Kidney capillary endothelial cell (primary cell): ENCODE data around the gene RAMP1.

Source experiments
- DNase-seq: peaks from one replicate; pipeline ENCODE4 v3.0.0-alpha.2; 2018; ENCODE audit warnings: low spot score

Gene RAMP1

DNA sequence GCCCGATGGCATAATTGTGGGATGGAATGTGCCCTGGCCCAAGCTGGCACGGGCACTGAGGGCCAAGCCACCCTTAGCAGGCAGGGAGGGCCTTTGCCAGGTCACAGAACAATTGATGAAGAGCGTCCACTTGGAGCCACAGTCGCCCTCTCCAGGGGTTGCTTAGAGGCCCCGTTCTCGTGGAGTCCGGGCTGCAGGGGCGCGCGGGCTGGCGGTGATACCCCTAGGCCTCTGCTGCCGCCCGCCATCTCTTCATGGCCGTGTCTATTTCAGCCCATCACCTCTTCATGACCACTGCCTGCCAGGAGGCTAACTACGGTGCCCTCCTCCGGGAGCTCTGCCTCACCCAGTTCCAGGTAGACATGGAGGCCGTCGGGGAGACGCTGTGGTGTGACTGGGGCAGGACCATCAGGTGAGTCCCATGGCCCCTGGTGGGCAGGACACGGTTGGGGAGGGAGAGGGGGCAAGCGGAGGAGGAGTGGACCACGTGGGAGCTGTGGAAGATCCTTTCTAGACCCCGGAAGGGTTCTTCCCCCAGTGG, 17.6 kb downstream of the RAMP1 start:
- no peak for DNase-seq

GRCh38 chr2:237877576-237878307, 18.3 kb downstream of the RAMP1 start:
- DNase-seq, result no peak

DNA sequence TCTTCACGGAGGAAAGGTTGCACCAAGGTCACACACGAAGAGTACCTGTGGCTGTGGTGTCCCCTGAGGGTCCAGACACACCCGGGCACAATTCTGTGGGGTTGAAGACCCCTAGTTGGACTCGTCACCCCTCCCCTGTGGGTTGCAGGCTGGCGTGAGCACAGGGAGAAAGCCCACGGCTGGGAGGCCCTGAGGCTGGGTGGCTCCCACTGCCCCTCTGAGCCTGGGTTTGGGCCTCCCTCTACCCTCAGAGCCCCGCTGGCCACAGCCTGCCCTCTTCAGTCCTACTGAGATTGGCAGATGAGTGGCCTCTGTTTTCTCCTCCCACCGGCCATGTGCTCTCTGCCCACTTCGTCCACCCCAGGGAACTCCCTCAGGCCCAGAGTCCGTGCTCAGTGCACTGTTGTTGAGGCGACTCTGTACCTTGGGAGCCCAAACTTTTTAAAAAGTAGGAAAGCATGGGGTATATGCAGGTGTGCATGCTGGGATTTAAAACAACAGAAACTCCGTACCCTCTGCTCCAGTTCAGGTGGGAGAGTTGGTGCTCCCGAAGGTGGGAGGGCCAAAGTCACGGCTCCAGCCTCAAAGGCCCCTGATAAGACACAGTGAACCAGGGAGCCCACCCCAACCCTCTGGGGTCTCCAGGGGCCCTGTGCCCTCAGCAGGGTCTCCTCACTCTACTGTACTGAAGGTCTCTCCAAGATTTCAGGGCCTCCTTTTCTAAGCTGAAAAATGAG, 19.1 kb downstream of the RAMP1 start:
- DNase-seq, result no peak

- no peak for DNase-seq
Measured at GRCh38 chr2:237879058-237879430, 19.6 kb downstream of the RAMP1 start.

- no peak for DNase-seq
Measured at GRCh38 chr2:237879991-237880560, 20.7 kb downstream of the RAMP1 start.

DNA sequence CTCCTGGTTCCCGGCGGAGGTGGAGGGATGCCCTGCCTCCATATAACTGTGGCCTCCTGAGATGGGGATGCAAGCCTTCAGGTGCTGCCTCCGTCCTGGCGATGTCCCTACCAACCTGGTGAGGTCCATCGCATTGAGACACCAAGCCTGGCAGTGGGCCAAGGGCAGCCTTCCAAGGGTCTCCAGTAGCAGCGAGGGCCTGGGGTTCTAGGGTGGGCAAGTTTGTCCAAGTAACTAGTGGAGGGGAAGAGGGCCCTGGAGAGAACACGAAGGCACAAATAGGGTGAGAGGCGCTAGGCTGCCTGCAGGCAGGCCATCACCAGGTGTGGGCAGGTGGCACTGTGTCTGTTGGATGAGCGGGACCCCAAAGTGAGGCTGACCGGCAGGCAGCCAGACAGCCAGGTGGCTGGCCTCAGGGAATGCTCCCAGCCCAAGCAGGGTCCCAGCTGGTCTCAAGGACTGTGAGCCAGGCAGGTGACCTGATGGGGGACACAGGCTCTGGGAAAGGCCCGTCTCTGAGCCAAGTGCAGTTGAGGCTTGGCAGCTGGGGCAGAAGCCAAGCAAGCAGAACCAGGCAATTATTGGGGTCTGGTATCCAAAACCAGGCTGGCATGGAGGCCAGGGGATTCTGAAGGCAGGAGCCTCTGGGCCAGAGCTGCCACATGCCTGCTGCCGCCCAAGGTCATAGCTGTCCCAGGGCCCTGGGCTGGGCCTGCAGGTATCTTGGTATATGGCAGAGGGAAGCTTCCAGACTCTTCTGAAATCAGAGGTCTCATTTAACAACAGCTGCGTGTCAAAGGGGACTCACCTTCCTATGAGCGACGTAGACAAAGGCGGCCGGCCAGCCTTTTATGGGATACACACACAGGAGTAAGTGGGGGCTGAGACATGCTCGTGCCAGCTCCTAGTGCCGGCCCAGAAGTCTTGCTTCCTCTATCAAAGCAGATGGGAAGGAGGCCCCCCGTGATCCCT, 23.4 kb downstream of the RAMP1 start:
- no peak for DNase-seq

DNA sequence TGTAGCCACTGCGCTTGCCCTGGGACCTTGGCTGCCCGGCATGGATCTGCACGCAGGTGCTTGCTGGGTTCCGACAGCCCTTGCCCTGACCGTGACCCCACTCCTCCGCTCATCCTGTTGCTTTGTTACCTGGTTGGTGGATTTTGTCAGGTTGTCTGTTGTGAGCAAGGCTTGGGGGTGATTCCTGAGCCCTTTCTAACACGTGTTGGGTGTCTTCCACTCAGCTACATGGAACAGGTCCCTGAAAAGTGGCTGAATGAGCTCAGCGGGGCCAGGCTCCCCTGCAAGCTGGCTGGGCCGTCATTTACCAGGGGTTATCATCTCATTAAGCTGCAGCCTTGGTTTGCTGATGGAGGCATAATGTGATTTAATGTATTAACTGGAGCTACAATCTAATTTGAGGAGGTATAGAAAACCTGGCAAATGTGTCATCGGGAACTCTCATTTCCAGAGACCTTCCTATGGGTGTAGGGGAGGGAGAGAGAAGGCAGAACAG, 24.6 kb downstream of the RAMP1 start:
- DNase-seq, result no peak

GRCh38 chr2:237884681-237885080, 25.3 kb downstream of the RAMP1 start:
- no peak for DNase-seq

DNA sequence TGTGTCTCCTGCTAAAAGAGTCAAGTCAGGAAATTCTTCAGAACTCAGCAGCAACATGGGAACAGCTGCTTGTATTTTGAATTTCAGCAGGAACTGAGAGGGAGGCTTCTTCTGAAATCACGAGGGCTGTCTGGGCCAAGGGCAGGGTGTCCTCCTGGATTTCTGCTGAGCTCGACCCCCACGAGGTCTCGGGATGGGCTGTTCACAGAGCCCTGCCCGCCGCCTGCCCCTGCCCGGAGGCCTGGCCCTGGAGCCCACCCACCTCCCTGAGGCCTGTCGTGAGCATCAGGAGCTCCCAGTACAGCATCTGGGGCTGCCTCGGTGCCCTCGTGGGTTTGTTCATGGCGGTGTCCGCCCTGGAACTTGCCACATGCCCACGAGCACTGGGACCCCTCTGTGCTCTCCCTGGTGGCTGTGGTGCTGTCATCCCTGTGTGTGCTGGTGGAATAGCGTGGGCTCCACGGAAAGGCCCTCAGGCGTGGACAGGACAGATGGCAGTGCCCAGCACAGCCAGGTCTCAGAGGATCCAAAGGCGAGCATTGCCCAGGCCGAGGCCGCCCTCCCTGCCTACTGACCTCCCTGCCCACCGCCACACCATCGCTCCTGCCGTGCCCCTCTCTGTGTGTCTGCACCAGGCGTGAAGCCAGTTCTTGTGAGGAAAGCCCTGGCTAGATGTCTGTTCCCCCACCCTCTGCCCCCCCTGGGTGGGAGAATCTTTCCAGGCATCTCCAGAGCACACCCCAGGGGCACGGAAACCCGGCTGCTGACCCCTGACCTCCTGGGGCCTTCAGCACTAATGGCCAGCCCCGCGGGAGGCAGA, 25.9 kb downstream of the RAMP1 start:
- DNase-seq, result no peak

- DNase-seq, result no peak
Measured at GRCh38 chr2:237885931-237886684, 26.7 kb downstream of the RAMP1 start.

DNA sequence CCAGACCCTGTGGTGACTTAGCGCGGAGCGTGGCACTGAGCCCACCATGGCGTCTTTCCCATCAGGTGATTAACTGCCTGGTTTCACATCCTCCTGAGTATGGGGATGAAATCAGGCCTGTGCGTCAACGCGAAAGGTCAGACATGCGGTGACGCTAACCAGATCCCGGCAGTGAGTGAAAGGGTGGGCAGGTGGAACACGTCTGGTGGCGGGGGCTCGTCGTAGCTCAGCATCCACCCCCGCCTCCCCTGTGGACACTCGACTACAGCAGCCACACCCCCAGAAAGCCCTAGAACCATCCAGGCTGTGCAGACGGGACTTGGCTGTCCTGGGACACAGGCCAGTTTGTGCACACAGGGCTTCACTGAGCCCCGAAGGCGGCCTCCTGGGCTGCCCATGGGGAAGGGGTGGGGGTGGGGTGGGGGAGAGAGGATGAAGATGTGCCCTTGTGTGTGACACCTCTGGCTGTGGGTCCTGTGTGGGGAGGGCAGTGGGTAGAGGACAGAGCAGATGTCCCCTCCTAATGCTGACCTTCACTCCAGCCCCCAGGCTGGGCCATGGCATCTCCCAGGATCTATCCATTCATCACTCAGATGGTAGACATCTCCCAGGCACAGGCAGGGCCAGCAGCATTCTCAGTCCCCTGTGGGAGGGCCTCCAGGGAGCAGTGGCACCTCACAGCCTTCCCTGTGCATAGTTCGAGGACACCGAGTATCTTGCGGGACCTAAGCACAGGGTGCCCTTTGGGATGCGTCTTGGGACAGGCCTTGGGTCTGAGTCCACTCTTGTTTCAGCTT, 27.5 kb downstream of the RAMP1 start:
- DNase-seq, result no peak

GRCh38 chr2:237888389-237888788, 29.0 kb downstream of the RAMP1 start:
- DNase-seq, result no peak

DNA sequence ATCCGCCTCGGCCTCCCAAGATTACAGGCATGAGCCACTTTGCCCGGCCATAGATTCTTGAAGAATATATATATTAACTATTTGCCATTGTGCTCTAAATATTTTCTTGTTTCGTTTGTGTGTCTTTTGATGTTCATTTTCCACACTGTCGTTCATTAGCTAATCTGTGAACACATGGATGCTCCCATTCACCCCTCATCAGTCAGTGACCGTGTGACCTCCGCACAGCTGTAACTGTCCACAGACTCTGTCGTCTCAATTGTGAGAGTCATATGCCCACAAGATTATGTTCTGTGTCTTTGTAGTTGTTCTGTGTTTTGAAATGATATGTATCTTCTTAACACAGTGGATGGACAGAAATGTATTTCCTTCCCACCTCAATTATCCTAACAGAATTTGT, 29.6 kb downstream of the RAMP1 start:
- no peak for DNase-seq

DNA sequence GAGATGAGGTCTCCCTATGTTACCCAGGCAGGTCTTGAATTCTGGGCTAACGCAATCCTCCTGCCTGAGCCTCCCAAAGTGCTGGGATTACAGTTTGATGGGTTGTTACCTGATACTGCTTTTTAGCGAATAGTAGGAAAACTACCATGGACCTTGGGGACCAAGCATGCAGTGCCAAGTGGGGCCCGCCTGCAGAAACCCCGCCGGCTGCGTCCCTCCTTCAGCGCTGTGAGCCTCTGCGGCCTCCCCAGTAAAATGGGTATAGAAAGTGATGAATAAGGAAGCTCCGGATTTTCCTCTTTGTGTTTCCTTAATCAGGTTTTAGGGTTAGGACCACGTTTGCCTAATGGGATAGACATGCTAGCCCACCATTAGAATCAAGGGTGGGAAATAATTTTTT, 30.4 kb downstream of the RAMP1 start:
- DNase-seq, result no peak

DNA sequence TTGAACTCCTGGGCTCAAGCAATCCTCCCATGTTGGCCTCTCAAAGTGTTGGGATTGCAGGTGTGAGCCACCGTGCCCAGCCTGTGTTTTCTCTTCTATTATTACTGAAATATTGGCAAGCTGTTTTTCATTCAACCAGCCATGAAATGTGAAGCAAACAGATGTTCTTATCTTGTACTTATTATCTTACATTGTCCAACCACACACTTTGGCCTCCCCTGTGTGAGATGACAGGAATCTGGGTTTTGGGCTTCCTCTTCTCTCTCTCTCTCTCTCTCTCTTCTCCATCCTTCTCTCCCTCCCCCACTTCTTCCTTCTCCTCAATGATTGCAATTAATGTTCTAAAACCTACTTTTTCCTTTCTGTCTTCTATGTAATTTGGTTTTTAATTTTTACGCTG, 33.1 kb downstream of the RAMP1 start:
- no peak for DNase-seq

- peak; percentile 22 for DNase-seq
Measured at GRCh38 chr2:237892984-237893595, 33.7 kb downstream of the RAMP1 start.

DNA sequence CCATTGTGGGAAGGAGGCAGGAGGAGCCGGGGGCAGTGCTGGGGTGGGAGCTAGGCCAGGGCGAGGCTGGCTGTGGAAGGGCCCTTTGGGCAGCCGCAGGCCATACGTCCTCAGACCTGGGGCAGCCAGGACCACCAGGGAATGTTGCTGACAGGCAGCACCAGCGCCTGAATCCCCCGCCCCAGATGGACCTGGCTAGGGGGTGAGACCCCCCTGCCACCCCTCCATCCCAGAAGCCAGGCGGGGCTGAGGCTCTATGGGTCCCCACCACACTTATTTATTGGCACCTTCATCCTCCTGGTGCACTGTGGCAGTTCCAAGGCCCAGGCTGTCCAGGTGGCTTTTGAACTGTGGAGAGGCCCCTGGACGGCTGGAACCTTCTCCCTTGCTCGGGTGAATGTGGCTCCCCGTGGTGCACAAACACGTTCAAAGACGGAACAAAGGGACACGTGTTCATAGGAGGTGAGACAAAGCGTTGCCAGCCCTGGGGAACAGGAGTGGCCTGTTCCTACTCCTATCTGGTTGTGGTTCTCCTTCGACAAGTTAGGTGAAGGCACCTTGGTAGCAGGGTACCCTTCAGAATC, 35.1 kb downstream of the RAMP1 start:
- no peak for DNase-seq

DNA sequence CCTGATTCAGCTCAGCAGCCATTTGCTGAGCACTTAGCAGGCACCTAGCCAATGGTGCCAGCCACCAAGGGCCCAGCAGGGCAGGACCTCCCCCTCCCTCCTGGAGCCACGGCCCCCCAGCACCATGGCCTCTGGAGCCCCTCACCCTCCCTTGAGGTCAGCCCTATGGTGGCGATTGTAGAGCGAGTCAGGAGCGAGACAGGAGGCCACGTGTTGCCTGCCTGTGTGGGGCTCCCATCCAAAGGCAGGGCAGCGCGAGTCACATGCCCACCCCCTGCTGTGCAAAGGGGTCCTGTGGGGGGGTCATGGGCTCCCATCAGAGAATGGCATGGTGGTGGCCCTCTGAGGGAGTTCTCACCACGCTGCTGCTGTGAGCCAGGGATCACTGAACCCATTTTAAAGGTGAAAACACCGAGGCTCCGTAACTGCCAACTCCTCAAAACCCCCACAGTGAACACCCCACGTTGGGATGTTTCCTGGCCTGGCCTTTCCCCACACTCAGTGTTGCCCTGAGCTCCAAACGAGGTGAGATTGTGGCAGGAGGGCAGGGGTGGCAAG, 35.6 kb downstream of the RAMP1 start:
- DNase-seq, result no peak
